OCI-LY3 (cell line): ENCODE measurements around the gene MTIF3.

Experiments
- H2AFZ ChIP-seq: fragments of 200-600, 300-600 bp; shearing (Covaris generic); 2 replicates; pipeline ENCODE4 v1.6.0; 2014; ENCODE audit warnings: antibody characterized with exemption, low read depth, low read length
- H3K27ac ChIP-seq: fragments of 200-600, 300-600 bp; sonication (generic); 2 replicates; pipeline ENCODE4 v1.5.1; 2014; ENCODE audit warnings: mild to moderate bottlenecking, low read length, moderate library complexity, mixed read lengths
- H3K27me3 ChIP-seq: fragments of 200-600, 300-600 bp; sonication (generic); 2 replicates; pipeline ENCODE4 v1.6.1; 2014; ENCODE audit warnings: low read depth, low read length, mixed read lengths
- H3K36me3 ChIP-seq: fragments of 200-600, 300-600 bp; sonication (generic); replicated peaks from 2 replicates; pipeline ENCODE3; 2014; ENCODE audit warnings: low read depth, low read length, mixed read lengths
- H3K4me1 ChIP-seq: fragments of 300-600, 200-600 bp; sonication (generic); 2 replicates; pipeline ENCODE4 v1.6.1; 2014; ENCODE audit warnings: low read length, mixed read lengths
- H3K4me2 ChIP-seq: fragments of 200-600, 300-600 bp; sonication (generic); 2 replicates; pipeline ENCODE4 v1.6.1; 2014; ENCODE audit warnings: low read length, mixed read lengths
- H3K4me3 ChIP-seq: fragments of 300-600, 200-600 bp; sonication (generic); 2 replicates; pipeline ENCODE4 v1.5.1; 2014; ENCODE audit warnings: antibody characterized with exemption, mild to moderate bottlenecking, low read length, moderate library complexity
- H3K79me2 ChIP-seq: fragments of 300-600, 200-600 bp; shearing (Covaris generic); 2 replicates; pipeline ENCODE4 v1.6.1; 2014; ENCODE audit warnings: mild to moderate bottlenecking, low read length, mixed read lengths
- H3K9ac ChIP-seq: fragments of 300-600, 200-600 bp; shearing (Covaris generic); 2 replicates; pipeline ENCODE4 v1.6.0; 2014; ENCODE audit warnings: mild to moderate bottlenecking, low read length, moderate library complexity
- H3K9me3 ChIP-seq: fragments of 200-600, 300-600 bp; shearing (Covaris generic); 2 replicates; pipeline ENCODE4 v1.6.1; 2014; ENCODE audit warnings: low read length, mixed read lengths; ENCODE audit not compliant: insufficient read depth
- H4K20me1 ChIP-seq: fragments of 200-600, 300-600 bp; sonication (generic); 2 replicates; pipeline ENCODE4 v1.6.1; 2016; ENCODE audit warnings: low read length, mixed read lengths; ENCODE audit not compliant: insufficient read depth
- CTCF ChIP-seq: fragments of 200-600, 300-600 bp; sonication (generic); IDR thresholded peaks from 2 replicates; pipeline ENCODE4 v1.5.1; 2014; ENCODE audit warnings: antibody characterized with exemption, low read length, low read depth
- EZH2phosphoT487 ChIP-seq: fragments of 200-600 bp; shearing (Covaris generic); IDR thresholded peaks from 2 replicates; pipeline ENCODE4 v1.6.1; 2018; ENCODE audit warnings: antibody characterized with exemption, mixed run types, low read depth

Gene MTIF3

GRCh38 chr13:27449936-27450828 is at the start of gene MTIF3:
MTIF3 (minus strand) TSS chr13:27450564; CDS start chr13:27440448, 10,116 bp downstream.
- Histone ChIP-seq H3K9me3 (no peaks in the 10 kb centered on the region), H3K27ac (peak within 1 kb of the TSS; percentile 92), H3K4me2 (peak within 1 kb of the TSS; percentile 95), H3K36me3 (peaks cover 12% of the 10 kb centered on the region), H3K79me2 (peaks cover 47% of the 10 kb centered on the region), H3K4me3 (peak within 1 kb of the TSS; percentile 80), H3K27me3 (no peaks in the 10 kb centered on the region), H4K20me1 (no peaks in the 10 kb centered on the region), H3K4me1 (peaks cover 64% of the 10 kb centered on the region), H2AFZ (peak within 1 kb of the TSS; percentile 25; the same call in 1 of the 2 replicates), H3K9ac (peak within 1 kb of the TSS; percentile 95)
- TF ChIP-seq EZH2phosphoT487 (no peak), CTCF (no peak)

- no peak overlapping the region for H2AFZ ChIP-seq
- H3K4me2 ChIP-seq, result no peak overlapping the region
- H3K27ac ChIP-seq, result no peak overlapping the region
- H3K4me1 ChIP-seq, result no peaks in the 10 kb centered on the region
- no peak for TF ChIP-seq EZH2phosphoT487
- TF ChIP-seq CTCF, result no peak
- H4K20me1 ChIP-seq, result no peaks in the 10 kb centered on the region
- H3K9ac ChIP-seq, result no peak overlapping the region
- H3K36me3 ChIP-seq, result no peaks in the 10 kb centered on the region
- no peaks in the 10 kb centered on the region for H3K79me2 ChIP-seq
- H3K4me3 ChIP-seq, result no peak overlapping the region
- H3K9me3 ChIP-seq, result no peaks in the 10 kb centered on the region
- H3K27me3 ChIP-seq, result no peaks in the 10 kb centered on the region
Observed at GRCh38 chr13:27497563-27498230, 47.3 kb upstream of the MTIF3 start.

- no peak overlapping the region for H3K27ac ChIP-seq
- no peaks in the 10 kb centered on the region for H3K4me1 ChIP-seq
- no peak overlapping the region for H3K4me2 ChIP-seq
- no peak overlapping the region for H3K4me3 ChIP-seq
- no peak overlapping the region for H3K9ac ChIP-seq
- H3K36me3 ChIP-seq, result no peaks in the 10 kb centered on the region
- TF ChIP-seq CTCF, result no peak
- TF ChIP-seq EZH2phosphoT487, result no peak
- H2AFZ ChIP-seq, result no peak overlapping the region; the same call in 1 of the 2 replicates
- H4K20me1 ChIP-seq, result no peaks in the 10 kb centered on the region
- H3K79me2 ChIP-seq, result no peaks in the 10 kb centered on the region
- H3K9me3 ChIP-seq, result no peaks in the 10 kb centered on the region
- H3K27me3 ChIP-seq, result no peaks in the 10 kb centered on the region
Observed at GRCh38 chr13:27496536-27497273, 46.3 kb upstream of the MTIF3 start.

- Histone ChIP-seq H3K4me3 (no peak overlapping the region), H3K36me3 (no peaks in the 10 kb centered on the region), H3K27me3 (no peaks in the 10 kb centered on the region), H4K20me1 (no peaks in the 10 kb centered on the region), H3K4me1 (no peaks in the 10 kb centered on the region), H3K27ac (no peak overlapping the region), H3K9ac (no peak overlapping the region), H3K79me2 (no peaks in the 10 kb centered on the region), H2AFZ (no peak overlapping the region), H3K4me2 (no peak overlapping the region), H3K9me3 (no peaks in the 10 kb centered on the region)
- TF ChIP-seq CTCF (no peak), EZH2phosphoT487 (no peak)
Observed at GRCh38 chr13:27496006-27496405, 45.6 kb upstream of the MTIF3 start.
